ENCODE results near the gene SNX13.

Gene SNX13

GRCh38 chr7:17940302-17940883 lies at the start of gene SNX13:
Gene SNX13, minus strand, starts transcription at chr7:17940494. Its CDS starts 199 bp downstream, at chr7:17940295.
- DNase-seq, result peak; percentile 94

GRCh38 chr7:17989546-17989945 lies 49.3 kb upstream of the SNX13 start:
- DNase-seq, result no peak

- DNase-seq, result no peak
Measured at GRCh38 chr7:17988858-17989257, 48.6 kb upstream of the SNX13 start.

- DNase-seq, result no peak
Measured at GRCh38 chr7:17988141-17988540, 47.8 kb upstream of the SNX13 start.

- no peak for DNase-seq
Measured at GRCh38 chr7:17986851-17987250, 46.6 kb upstream of the SNX13 start.

GRCh38 chr7:17985473-17986239 lies 45.4 kb upstream of the SNX13 start:
- no peak for DNase-seq

GRCh38 chr7:17984288-17984687 lies 44.0 kb upstream of the SNX13 start:
- no peak for DNase-seq

GRCh38 chr7:17983221-17984062 lies 43.1 kb upstream of the SNX13 start:
- no peak for DNase-seq

GRCh38 chr7:17976952-17977351 lies 36.7 kb upstream of the SNX13 start:
- DNase-seq, result no peak

GRCh38 chr7:17971411-17971810 lies 31.1 kb upstream of the SNX13 start:
- DNase-seq, result no peak

- no peak for DNase-seq
Measured at GRCh38 chr7:17968791-17969715, 28.8 kb upstream of the SNX13 start.

GRCh38 chr7:17966706-17967105 lies 26.4 kb upstream of the SNX13 start:
- DNase-seq, result no peak

- DNase-seq, result no peak
Measured at GRCh38 chr7:17965603-17966002, 25.3 kb upstream of the SNX13 start.

- DNase-seq, result no peak
Measured at GRCh38 chr7:17963281-17963680, 23.0 kb upstream of the SNX13 start.

- no peak for DNase-seq
Measured at GRCh38 chr7:17962652-17963051, 22.4 kb upstream of the SNX13 start.

- no peak for DNase-seq
Measured at GRCh38 chr7:17957871-17958270, 17.6 kb upstream of the SNX13 start.

GRCh38 chr7:17952387-17952786 lies 12.1 kb upstream of the SNX13 start:
- peak; percentile 29 for DNase-seq

GRCh38 chr7:17951742-17952254 lies 11.5 kb upstream of the SNX13 start:
- DNase-seq, result no peak

- no peak for DNase-seq
Measured at GRCh38 chr7:17948526-17949238, 8.4 kb upstream of the SNX13 start.

- no peak for DNase-seq
Measured at GRCh38 chr7:17947620-17948019, 7.3 kb upstream of the SNX13 start.

- DNase-seq, result no peak
Measured at GRCh38 chr7:17946591-17946990, 6.3 kb upstream of the SNX13 start.

- DNase-seq, result no peak
Measured at GRCh38 chr7:17944720-17945119, 4.4 kb upstream of the SNX13 start.
